ENCODE measurements around the gene PEX16. TPM values are rescaled to one million over a fixed set of nuclear protein-coding genes. Genes with fewer than 3 reads are reported as not detected.
A peak's percentile ranks its signal among the peaks of the same experiment; 100 is the strongest.

The PEX16 gene
- total and polyA plus RNA-seq, 2 of the 13 experiments (the other 11 are each of a cell fraction or from before 2014, with no cell fraction given), result 12.5 to 21.8 TPM

DNA sequence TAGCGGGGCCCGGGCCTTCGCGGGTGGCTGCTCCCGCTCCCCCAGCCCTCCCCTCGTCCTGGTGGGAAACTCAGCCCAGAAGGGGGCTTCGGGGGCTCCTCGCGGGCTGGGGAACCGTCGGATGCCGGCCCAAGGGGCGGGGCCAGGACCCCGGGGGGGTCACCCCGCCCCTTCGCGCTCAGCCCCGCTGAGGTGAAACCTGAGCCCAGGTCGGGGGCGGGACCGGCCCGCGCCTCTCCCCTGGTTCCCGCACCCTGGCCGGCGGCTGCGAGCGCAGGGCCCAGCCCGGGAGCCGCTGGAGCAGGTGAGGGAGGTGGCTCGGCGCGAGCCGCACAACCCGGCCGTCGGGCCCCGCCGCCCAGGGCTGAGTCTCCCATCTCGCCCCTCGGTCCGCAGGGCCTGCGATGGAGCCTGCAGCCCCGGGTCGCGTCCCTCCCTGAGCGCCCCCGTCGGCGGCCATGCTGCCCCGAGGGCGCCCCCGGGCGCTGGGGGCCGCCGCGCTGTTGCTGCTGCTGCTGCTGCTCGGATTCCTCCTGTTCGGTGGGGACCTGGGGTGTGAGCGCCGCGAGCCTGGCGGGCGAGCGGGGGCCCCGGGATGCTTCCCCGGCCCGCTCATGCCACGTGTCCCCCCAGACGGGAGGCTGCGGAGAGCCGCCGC is 4.9 kb upstream of the PEX16 start, which contains the start of gene LARGE2 (continued):
- TF ChIP-seq NR0B2 (CRISPR knock-in tag; IDR thresholded peaks at IDR 0.05) (no peak), AHDC1 (CRISPR knock-in tag; IDR thresholded peaks at IDR 0.05; ENCODE audit: borderline replicate concordance) (no peak), HMGXB4 (CRISPR knock-in tag; IDR thresholded peaks at IDR 0.05; ENCODE audit: borderline replicate concordance in 1 of 2, low read depth in 1 of 2) (0 out of 4 replicates have a peak, but pooled peaks of 1 of the 2 experiments have one; percentile 38), TCF7L2 (IDR thresholded peaks at IDR 0.05; ENCODE audit: low read depth, low read length) (no peak), TBL1XR1 (IDR thresholded peaks at IDR 0.05; ENCODE audit: borderline replicate concordance, low read length, partially characterized antibody) (no peak), IRF2 (CRISPR knock-in tag; IDR thresholded peaks at IDR 0.05) (no peak), ATF7-NPFF (CRISPR knock-in tag; IDR thresholded peaks at IDR 0.05; ENCODE audit: low read depth) (0 out of 2 replicates have a peak, but pooled peaks have one; percentile 14), ZNF75D (CRISPR knock-in tag; IDR thresholded peaks at IDR 0.05; ENCODE audit: borderline replicate concordance) (no peak), RXRA (CRISPR knock-in tag; IDR thresholded peaks at IDR 0.05) (no peak), ZHX2 (IDR thresholded peaks at IDR 0.05; ENCODE audit: low read depth) (no peak), ZHX2 (CRISPR knock-in tag; IDR thresholded peaks at IDR 0.05; ENCODE audit: borderline replicate concordance) (no peak), GABPA (IDR thresholded peaks at IDR 0.05; ENCODE audit: low read depth, low read length) (no peak), GABPA (CRISPR knock-in tag; IDR thresholded peaks at IDR 0.05; ENCODE audit: low read depth) (no peak)
